ENCODE measurements around the gene TMEM19. TPM values are rescaled to one million over a fixed set of nuclear protein-coding genes. Genes with fewer than 3 reads are reported as not detected.
"Not testable (repeated sequence)": the region's sequence is repeated elsewhere in the genome, so short reads cannot be mapped to it uniquely, and the experiment has no call there.

The TMEM19 gene
- total RNA-seq, 6 donors from 2014 or later, result 9.4 to 35.4 (median 20.5) TPM

DNA sequence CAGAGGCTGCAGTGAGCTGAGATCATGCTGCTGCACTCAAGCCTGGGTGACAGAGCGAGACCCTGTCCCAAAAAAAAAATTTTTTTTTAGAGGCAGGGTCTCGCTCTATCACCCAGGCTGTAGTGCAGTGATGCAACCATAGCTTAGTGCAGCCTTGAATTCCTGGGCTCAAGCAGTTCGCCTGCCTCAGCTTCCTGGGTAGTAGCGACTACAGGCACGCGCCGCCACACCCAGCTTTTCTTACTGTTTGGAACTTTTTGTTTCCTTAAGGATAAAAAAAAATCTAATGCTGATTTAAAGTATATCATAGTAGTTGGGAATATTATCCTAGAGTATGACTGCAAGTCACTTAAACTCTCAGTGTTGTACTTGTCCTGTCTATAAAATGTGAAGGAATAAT, 7.2 kb downstream of the TMEM19 start:
- peaks cover 0 to 10% (median 5%) of the 10 kb centered on the region in 4 donors for H3K4me1 ChIP-seq
- DNase-seq, result no peak
- H3K27me3 ChIP-seq, result no peaks in the 10 kb centered on the region
- peaks cover 0 to 19% (median 11%) of the 10 kb centered on the region in 4 donors for H3K36me3 ChIP-seq
- no peak overlapping the region for H3K4me3 ChIP-seq
- 85 to 97% methylated on average over 7 of the region's 7 CpGs for WGBS, 2 donors
- H3K27ac ChIP-seq, result no peak overlapping the region
- no peaks in the 10 kb centered on the region for H3K9me3 ChIP-seq
- TF ChIP-seq, protein P1, sequence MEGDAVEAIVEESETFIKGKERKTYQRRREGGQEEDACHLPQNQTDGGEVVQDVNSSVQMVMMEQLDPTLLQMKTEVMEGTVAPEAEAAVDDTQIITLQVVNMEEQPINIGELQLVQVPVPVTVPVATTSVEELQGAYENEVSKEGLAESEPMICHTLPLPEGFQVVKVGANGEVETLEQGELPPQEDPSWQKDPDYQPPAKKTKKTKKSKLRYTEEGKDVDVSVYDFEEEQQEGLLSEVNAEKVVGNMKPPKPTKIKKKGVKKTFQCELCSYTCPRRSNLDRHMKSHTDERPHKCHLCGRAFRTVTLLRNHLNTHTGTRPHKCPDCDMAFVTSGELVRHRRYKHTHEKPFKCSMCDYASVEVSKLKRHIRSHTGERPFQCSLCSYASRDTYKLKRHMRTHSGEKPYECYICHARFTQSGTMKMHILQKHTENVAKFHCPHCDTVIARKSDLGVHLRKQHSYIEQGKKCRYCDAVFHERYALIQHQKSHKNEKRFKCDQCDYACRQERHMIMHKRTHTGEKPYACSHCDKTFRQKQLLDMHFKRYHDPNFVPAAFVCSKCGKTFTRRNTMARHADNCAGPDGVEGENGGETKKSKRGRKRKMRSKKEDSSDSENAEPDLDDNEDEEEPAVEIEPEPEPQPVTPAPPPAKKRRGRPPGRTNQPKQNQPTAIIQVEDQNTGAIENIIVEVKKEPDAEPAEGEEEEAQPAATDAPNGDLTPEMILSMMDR (IDR thresholded peaks at IDR 0.05), result no peak
- TF ChIP-seq POLR2A (IDR thresholded peaks at IDR 0.05), result no peak
- TF ChIP-seq EP300 (IDR thresholded peaks at IDR 0.05), result no peak
- no peak for TF ChIP-seq POLR2AphosphoS5 (IDR thresholded peaks at IDR 0.05)
- no peak for ATAC-seq (ENCODE audit: low FRiP score in 2 of 2)

DNA sequence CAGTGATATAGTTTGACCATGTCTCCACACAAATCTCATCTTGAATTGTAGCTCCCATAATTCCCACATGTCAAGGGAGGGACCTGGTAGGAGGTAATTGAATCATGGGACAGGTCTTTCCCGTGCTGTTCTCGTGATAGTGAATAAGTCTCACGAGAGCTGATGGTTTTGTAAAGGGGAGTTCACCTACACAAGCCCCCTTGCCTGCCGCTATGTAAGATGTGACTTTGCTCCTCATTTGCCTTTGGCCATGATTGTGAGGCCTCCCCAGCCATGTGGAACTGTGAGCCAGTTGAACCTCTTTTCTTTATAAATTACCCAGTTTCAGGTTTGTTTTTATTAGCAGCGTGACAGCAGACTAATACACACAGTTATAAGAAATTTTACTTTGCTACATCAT, 7.8 kb downstream of the TMEM19 start:
- H3K4me1 ChIP-seq; H3K27me3 ChIP-seq; DNase-seq; H3K9me3 ChIP-seq; H3K27ac ChIP-seq; ATAC-seq (ENCODE audit: low FRiP score in 2 of 2); H3K4me3 ChIP-seq: not testable (repeated sequence)
- 92 to 93% methylated on average over 5 of the region's 5 CpGs for WGBS, 2 donors
- peaks cover 0 to 23% (median 15%) of the 10 kb centered on the region in 4 donors for H3K36me3 ChIP-seq

DNA sequence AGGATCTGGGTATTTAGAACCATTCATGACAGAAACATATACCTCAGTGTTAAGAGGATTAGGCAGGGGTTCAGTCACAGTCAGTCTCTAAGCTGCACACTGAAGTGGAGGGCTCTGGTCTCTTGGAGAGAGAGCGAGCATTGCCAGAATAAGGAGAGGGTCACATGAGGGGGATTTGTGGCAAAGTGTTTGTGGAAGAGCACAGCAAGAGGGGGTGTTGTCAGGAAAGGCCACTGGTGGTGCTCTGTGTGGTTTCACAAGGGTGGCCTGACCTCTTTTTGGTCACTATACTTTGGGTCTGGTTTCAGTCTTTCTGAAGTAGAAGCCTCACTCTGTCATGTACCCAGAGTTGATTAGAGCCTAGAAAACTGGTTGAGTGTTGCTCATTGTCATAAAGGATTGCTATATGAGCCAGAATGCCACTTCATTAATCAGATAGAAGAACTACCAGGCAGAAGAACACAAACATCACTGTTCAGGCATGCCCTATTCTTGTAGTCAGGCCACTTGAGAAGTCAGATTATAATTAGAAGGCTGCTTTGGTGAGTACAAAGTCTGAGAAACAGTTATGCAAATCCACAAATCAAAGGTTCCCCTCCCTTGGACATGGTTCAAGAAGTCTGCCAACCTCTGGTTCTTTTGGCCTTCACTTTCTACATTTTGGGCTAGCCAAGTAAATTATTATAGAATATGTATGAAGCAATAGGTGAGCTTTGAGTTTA, 8.4 kb downstream of the TMEM19 start:
- DNase-seq, result no peak
- Histone ChIP-seq H3K4me3 (no peak overlapping the region), H3K27me3 (no peaks in the 10 kb centered on the region), H3K9me3 (no peaks in the 10 kb centered on the region), H3K27ac (no peak overlapping the region), H3K4me1 (no peaks in the 10 kb centered on the region), H3K36me3 (peaks cover 0 to 29% (median 20%) of the 10 kb centered on the region in 4 donors)
- 92 to 100% methylated on average over 1 of the region's 1 CpG for WGBS, 2 donors
- no peak for ATAC-seq (ENCODE audit: low FRiP score in 2 of 2)
- TF ChIP-seq, protein P1 (IDR thresholded peaks at IDR 0.05), result no peak
- TF ChIP-seq EP300 (IDR thresholded peaks at IDR 0.05) (no peak), POLR2A (IDR thresholded peaks at IDR 0.05) (no peak), POLR2AphosphoS5 (IDR thresholded peaks at IDR 0.05) (no peak)

DNA sequence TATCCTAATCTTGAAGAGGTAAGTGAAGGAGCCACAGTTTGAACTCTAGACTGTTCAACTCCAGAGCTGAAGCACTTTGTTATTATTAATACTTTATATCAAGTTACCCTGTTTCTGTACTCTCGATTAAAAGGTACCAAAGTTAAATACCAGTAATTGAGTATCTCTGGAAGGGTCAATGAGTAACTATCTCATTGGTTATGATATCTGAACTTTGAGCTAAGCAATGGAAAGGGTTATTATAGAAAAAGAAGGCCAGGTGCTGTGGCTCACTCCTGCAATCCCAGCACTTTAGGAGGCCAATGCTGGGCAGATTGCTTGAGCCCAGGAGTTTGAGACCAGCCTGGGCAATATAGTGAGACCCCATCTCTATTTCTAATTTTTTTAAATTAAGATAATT, 9.9 kb downstream of the TMEM19 start:
- Histone ChIP-seq H3K9me3 (no peaks in the 10 kb centered on the region), H3K4me3 (no peak overlapping the region), H3K4me1 (no peaks in the 10 kb centered on the region), H3K27ac (no peak overlapping the region), H3K27me3 (no peaks in the 10 kb centered on the region), H3K36me3 (peaks cover 0 to 45% (median 24%) of the 10 kb centered on the region in 4 donors)
- TF ChIP-seq POLR2A (IDR thresholded peaks at IDR 0.05) (no peak), EP300 (IDR thresholded peaks at IDR 0.05) (no peak)
- WGBS, 2 donors, result 91 to 94% methylated on average over 1 of the region's 1 CpG
- ATAC-seq (ENCODE audit: low FRiP score in 2 of 2) (no peak), DNase-seq (no peak)

DNA sequence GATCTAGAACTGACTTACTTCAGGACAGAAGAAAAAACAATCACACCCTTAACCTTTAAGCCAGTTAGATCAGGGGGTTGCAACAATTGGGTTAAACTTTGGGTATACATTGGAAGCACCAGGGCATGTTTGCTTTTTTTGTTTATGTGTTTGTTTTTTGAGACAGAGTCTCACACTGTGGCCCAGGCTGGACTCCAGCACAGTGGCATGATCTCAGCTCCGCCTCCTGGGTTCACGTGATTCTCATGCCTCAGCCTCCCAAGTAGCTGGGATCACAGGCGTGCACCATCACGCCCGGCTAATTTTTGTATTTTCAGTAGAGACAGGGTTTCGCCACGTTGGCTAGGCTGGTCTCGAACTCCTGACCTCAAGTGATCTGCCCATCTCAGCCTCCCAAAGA, 16.3 kb downstream of the TMEM19 start:
- 95 to 96% methylated on average over 8 of the region's 8 CpGs for WGBS, 2 donors
- H3K36me3 ChIP-seq, result peaks cover 0 to 44% (median 23%) of the 10 kb centered on the region in 4 donors
- H3K9me3 ChIP-seq; H3K27me3 ChIP-seq; ATAC-seq (ENCODE audit: low FRiP score in 2 of 2); H3K27ac ChIP-seq; H3K4me3 ChIP-seq; H3K4me1 ChIP-seq; DNase-seq: not testable (repeated sequence)

DNA sequence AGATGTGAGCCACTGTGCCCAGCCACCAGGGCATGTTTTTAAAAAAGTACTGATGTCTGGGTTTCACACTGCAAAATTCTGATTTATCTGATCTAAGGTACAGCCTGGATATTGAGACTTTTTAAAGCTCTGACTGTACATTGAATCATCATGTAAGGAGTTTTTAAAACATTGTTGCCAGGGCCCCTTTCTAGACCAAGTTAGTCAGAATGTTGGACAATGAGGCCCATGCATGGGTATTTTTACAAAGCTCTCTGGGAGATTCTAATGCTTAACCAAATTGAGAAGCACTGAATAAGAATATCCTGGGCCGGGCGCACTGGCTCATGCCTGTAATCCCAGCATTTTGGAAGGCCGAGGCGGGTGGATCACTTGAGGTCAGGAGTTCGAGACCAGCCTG, 16.7 kb downstream of the TMEM19 start:
- Histone ChIP-seq H3K9me3 (no peaks in the 10 kb centered on the region), H3K27me3 (no peaks in the 10 kb centered on the region), H3K27ac (no peak overlapping the region), H3K4me1 (no peaks in the 10 kb centered on the region), H3K4me3 (no peak overlapping the region), H3K36me3 (peaks cover 0 to 40% (median 20%) of the 10 kb centered on the region in 4 donors)
- no peak for ATAC-seq (ENCODE audit: low FRiP score in 2 of 2)
- 96 to 98% methylated on average over 5 of the region's 5 CpGs for WGBS, 2 donors
- DNase-seq, result no peak
- no peak for TF ChIP-seq POLR2AphosphoS5 (IDR thresholded peaks at IDR 0.05)
- no peak for TF ChIP-seq POLR2A (IDR thresholded peaks at IDR 0.05)
- no peak for TF ChIP-seq EP300 (IDR thresholded peaks at IDR 0.05)
- TF ChIP-seq, protein P1 (IDR thresholded peaks at IDR 0.05), result no peak
